GM21447 (cell line): Measurements from ENCODE around the gene PNPLA7.
A peak's percentile ranks its signal among the peaks of the same experiment; 100 is the strongest.
"Not testable (repeated sequence)": the region's sequence is repeated elsewhere in the genome, so short reads cannot be mapped to it uniquely, and the experiment has no call there.

Experiments used
- ATAC-seq: cut with Tn5 transposase; IDR thresholded peaks from one replicate; pipeline ENCODE4 v1.9.1; 2021; ENCODE audit not compliant: unreplicated experiment

The PNPLA7 gene

GRCh38 chr9:137482094-137482781 is 68.0 kb downstream of the PNPLA7 start:
- ATAC-seq = peak; percentile 60

GRCh38 chr9:137480686-137481683 is 69.2 kb downstream of the PNPLA7 start:
- no peak for ATAC-seq

GRCh38 chr9:137479892-137480685 is 70.1 kb downstream of the PNPLA7 start:
- no peak for ATAC-seq

DNA sequence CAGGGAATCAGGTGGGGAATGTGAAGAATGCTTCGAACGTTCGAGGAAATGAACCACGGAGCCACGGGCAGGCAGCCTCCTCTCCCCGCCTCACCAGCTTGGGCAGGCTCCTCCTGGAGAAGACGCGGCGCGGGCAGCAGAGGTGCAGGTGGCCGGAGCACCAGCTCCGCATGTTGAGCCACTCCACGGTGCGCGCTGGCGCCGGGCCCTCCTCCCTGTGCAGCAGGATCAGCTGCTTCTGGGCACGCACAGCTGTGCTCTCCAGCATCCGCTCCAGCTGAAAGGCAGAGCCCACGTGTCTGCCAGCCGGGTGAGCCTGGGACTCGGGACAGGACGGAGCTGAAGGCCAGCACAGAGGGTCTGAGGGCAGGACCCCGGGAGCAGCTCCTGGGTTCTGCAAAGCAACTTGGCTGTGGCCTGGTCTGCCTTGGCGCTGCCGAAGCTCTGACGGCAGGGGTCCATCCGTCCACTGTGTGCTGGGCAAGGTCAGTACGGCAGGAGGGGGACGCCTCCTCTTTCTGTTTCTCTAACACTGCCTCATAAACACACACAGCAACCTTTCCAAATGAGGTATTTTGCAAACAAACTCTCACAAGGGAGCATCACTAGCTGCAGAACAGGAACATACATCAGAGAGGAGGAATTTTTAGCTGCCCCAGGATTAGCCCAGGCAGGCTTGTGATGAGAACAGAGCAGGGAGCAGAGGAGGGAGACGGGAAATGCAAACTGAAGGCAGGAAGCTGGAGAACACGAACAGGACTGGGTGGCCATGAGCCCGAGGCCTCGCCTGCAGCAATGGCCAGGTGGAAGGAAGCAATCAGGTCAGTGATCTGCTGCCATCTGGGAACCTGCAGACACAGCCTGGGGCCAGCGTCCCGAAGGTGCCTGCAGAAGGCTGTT is 71.0 kb downstream of the PNPLA7 start:
- no peak for ATAC-seq

DNA sequence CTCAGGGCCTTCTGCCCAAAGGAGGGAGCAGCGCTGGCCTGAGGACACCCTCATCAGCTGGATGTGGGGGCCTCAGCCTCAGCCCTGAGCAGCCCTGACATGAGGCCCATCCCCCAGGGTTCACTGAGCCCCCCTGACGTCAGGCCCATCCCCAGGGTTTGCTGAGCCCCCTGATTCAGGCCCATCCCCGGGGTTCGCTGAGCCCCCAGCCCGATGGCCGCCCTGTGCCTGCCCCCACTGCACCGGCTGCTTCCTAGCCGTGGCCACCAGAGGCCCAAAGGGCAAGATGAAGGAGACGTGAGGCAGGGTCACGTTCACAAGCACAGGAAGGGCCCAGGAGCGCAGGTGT is 71.6 kb downstream of the PNPLA7 start:
- no peak for ATAC-seq

- ATAC-seq = no peak
These were observed 72.2 kb downstream of the PNPLA7 start for GRCh38 chr9:137477778-137478612.

GRCh38 chr9:137476856-137477255 is 73.3 kb downstream of the PNPLA7 start:
- ATAC-seq = no peak

DNA sequence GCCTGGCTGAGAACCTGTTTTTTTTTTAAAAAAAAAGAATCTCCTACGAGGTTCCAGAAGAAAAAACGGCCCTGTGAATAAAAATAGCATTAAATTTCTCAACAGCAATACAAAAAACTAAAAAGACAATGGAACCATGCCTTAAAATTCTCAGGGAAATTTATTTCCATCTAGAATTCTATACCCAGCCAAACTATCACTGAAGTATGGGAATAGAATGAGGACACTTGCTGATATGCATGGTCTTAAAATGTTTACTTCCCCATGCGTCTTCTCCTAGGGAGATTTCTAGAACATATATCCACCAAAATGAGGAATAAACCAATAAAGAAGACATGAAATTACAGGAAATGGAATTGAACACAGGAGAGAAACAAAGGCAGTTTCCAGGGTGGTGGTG is 74.5 kb downstream of the PNPLA7 start:
- no peak for ATAC-seq

DNA sequence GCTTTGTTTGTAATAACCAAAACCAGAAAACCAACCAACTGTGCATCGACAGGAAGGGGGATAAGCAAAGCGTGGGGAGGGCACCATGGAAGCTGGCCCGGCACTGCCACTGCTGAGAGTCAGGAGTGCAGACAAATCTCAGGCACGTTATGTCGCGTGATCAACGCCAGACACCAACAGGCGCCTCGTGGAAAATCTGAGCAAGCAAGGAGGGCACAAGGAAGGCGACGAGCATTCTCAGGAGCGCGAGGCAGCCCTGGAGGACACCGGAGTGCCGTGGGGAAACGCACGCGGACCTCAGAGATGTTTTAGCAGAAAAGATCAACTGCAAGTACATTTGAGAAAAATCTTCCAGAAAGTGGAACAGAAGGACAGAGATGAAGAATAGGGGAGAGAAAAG is 75.9 kb downstream of the PNPLA7 start:
- no peak for ATAC-seq

DNA sequence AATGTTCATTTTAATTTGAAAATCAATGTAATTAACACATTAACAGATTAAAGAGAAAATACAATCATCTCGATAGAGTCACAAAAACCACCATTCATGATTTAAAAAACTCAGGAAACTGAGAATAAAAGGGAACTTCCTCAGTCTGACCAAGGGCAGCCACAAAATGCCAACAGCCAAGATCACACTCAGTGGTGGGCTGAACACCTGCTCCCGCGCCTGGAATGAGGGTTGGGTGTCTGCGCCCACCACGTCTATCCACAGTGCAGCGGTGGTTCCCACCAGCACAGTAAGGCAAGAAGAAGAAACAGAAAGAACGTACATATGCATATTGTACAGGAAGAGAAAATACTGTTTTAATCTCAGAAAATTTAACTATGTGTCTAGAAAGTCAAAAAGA is 79.4 kb downstream of the PNPLA7 start:
- no peak for ATAC-seq

DNA sequence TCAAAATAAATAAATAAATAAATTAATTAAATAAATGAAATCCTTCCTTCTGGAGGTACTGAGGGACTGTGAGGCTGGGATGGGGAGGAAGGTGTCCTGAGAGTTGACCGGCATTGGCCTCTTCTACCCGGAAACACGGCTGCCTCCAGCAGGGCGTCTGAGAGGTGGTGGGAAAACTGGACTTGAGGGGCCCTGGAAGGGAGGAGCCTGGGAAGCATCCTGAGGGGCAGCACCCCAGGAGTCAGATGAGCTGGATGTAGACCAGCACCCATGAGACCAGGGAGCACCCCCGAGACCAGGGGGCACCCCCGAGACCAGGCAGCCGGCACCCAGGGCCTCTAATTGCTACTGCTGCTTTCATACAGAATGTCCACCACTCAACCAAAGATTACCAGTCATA is 82.3 kb downstream of the PNPLA7 start:
- ATAC-seq = no peak

GRCh38 chr9:137467161-137467581 is 83.0 kb downstream of the PNPLA7 start:
- ATAC-seq = no peak

GRCh38 chr9:137466389-137467085 is 83.7 kb downstream of the PNPLA7 start:
- not testable (repeated sequence) for ATAC-seq

GRCh38 chr9:137465720-137466388 is 84.3 kb downstream of the PNPLA7 start:
- no peak for ATAC-seq

DNA sequence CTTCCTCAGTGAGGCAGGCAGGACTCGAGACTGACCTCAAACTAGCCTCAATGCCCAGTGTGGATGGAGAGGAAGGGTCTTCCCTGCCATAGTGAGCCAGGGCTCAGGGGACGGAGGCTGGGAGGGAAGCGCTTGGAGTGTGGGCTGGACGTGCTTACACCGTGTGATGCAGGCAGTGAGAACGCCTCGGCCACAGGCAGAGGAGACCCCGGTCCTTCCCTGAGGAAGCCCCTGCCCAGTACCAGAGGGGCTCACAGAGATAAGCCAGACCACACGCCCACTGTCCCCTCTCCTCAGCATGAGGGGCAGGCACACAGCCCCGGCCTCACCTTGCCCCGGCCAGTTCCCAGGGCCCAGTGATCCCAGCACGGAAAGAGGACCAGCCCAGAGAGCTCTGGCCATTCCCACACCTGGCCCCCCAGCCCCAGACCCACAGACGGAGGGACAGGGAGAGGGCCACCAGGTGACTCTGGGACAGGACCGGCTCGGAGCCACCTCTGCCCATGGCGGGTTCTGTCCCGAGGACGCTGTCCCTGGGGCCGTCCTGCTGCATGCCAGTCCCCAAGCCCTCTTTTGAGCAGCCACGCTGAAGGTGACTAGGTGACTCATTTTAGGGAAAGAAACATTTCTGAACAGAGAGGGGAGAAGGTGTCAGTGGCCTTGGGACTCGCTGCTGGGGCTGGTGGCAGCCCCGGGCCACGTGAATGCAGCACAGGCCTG is 85.0 kb downstream of the PNPLA7 start:
- no peak for ATAC-seq

DNA sequence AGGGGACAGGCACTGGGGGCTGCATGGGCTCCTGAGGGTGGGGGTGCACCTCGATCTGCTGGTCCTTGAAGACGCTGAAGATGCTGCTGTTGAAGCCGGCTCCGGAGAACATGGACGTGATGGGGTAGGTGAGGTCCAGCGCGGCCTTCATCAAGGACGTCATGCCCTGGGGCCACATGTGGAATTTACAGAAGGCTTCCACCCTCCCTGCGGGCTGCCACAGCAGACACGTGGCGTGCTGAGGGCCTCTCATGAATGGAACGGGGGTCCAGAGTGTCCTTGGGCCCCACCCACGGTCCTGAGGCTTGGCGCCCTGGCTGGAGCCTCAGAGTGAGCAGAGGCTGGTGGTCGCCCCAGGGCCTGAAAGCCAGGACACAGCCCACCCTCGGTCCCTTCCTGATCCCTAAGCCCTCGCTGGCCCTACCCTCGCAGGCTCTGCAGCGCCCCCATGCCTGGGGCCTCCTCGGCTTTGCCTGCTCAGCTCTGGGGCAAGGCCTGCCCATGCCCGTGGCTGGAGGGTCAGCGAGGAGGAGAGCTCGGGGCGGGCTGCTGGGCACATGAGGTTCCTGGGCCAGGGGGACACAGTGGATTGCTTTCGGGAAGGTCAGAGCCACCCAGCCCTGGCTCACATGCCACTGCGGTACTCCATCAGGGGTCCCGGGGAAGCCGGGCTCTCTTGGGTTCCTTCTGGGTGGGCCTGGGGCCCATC is 85.8 kb downstream of the PNPLA7 start:
- no peak for ATAC-seq

DNA sequence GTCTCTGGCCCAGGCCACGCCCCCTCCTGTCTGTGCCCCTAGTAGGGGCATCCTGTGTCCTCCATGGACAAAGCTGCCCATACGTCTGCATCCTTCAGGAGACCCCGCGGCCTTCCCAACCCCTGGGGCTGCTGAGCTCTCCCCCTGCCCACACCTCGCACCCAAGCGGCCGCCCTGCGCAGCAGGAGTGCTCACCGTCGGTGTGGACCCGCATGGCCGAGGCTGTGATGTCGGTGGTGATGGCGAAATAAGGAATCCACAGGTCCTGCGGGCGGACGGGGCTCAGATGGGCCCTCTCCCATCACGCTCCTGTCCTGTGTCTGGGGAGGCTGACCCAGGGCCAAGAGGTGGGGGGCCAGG is 86.3 kb downstream of the PNPLA7 start:
- no peak for ATAC-seq
